Measurements from ENCODE around the gene TBC1D21. TPM values are rescaled to one million over a fixed set of nuclear protein-coding genes. Genes with fewer than 3 reads are reported as not detected.

The TBC1D21 gene
- total RNA-seq, 4 donors from 2014 or later, result not detected

DNA sequence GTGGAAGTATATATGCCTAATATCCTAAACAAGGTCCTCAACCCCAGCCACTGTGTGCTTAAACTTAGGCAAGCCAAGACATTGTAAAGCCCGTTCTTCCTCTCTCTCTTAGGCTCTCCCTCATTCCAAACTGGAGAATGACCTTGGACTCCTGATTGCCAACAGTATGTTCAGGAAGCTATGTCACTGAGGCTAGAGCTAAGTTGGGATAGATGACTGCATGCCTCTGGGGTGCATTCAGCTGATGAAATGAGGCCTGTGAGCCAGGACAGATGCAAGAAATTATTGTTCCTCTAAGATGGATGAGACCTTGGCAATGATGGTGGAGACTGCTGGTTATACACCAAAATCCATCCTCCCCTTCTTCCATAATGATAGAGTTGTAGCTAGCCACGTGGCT, 27.9 kb upstream of the TBC1D21 start:
- TF ChIP-seq, protein P1, sequence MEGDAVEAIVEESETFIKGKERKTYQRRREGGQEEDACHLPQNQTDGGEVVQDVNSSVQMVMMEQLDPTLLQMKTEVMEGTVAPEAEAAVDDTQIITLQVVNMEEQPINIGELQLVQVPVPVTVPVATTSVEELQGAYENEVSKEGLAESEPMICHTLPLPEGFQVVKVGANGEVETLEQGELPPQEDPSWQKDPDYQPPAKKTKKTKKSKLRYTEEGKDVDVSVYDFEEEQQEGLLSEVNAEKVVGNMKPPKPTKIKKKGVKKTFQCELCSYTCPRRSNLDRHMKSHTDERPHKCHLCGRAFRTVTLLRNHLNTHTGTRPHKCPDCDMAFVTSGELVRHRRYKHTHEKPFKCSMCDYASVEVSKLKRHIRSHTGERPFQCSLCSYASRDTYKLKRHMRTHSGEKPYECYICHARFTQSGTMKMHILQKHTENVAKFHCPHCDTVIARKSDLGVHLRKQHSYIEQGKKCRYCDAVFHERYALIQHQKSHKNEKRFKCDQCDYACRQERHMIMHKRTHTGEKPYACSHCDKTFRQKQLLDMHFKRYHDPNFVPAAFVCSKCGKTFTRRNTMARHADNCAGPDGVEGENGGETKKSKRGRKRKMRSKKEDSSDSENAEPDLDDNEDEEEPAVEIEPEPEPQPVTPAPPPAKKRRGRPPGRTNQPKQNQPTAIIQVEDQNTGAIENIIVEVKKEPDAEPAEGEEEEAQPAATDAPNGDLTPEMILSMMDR (IDR thresholded peaks at IDR 0.05), result no peak
- TF ChIP-seq POLR2A (IDR thresholded peaks at IDR 0.05), result no peak
- H3K4me1 ChIP-seq, result no peaks in the 10 kb centered on the region
- DNase-seq, result no peak

DNA sequence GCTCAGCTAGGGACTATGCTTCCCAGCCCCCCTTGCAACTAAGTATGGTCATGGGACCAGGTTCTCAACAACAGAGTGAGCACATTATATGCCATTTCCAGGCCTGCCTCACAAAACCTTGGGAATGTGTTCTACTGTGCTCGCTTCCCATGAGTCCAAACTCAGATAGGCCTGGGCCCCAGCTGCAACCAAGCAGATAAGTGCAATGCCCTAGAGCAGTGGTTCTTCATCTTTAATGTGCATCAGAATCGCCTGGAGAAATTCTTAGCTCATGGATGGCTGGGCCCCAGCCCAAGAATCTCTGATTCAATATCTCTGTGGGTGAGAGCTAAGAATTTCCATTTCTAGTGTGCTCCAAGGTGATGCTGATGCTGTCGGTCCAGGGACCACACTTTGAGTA, 27.5 kb upstream of the TBC1D21 start:
- Histone ChIP-seq H3K4me1 (no peaks in the 10 kb centered on the region), H3K27me3 (no peaks in the 10 kb centered on the region), H3K9me3 (no peaks in the 10 kb centered on the region), H3K27ac (no peak overlapping the region), H3K4me3 (no peak overlapping the region), H3K36me3 (no peaks in the 10 kb centered on the region)
- TF ChIP-seq, protein P1 (IDR thresholded peaks at IDR 0.05), result no peak
- DNase-seq, result peak in 1 of 3 donors; percentile 23

More for the DNA sequence above, 27.9 kb upstream of the TBC1D21 start:
- Histone ChIP-seq H3K36me3 (no peaks in the 10 kb centered on the region), H3K27ac (no peak overlapping the region), H3K4me3 (no peak overlapping the region), H3K27me3 (no peaks in the 10 kb centered on the region), H3K9me3 (no peaks in the 10 kb centered on the region)

DNA sequence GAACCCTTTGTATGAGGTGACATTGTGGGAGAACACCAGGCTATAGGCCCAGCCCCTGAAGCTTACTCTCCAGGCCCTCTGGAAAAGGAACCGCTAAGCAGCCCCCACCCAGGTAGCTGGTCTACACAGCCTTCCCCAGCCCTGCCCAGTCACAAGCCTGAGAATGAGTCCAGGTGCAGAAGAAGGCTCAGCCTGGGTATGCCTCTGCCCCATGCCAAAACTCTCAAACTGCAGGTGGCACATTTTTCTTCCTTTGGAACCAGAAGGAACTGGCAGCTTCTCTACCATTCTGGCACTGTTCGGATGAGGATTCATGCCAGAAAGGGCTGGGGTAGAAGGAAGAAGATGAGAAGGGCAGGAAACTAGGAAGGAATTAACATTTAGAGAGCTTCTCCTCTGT, 23.7 kb upstream of the TBC1D21 start:
- H3K4me3 ChIP-seq, result no peak overlapping the region
- no peak overlapping the region for H3K27ac ChIP-seq
- DNase-seq, result no peak
- H3K9me3 ChIP-seq, result no peaks in the 10 kb centered on the region
- H3K4me1 ChIP-seq, result no peaks in the 10 kb centered on the region
- H3K27me3 ChIP-seq, result no peaks in the 10 kb centered on the region
- no peaks in the 10 kb centered on the region for H3K36me3 ChIP-seq
- no peak for TF ChIP-seq POLR2A (IDR thresholded peaks at IDR 0.05)
- TF ChIP-seq, protein P1 (IDR thresholded peaks at IDR 0.05), result no peak

DNA sequence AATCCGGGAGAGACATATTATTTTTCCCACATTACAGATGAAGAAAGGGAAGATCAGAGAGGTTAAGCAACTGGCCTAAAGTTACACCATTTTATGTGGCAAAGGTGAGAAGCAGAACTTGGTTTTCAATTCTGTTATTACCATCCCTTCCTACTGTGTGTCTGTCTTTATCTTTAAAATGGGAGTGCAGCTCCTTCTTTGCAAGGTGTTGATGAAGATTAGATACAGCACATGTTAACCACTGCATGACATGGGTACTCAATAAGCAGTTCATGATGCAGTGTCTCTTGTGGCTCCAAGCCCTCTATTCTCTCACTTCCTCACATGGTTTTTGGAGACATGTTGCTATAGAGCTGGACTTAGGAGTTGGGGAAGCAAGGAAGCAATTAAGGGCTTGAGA, 23.1 kb upstream of the TBC1D21 start:
- TF ChIP-seq, protein P1 (IDR thresholded peaks at IDR 0.05), result no peak
- Histone ChIP-seq H3K36me3 (no peaks in the 10 kb centered on the region), H3K4me3 (no peak overlapping the region), H3K27ac (no peak overlapping the region), H3K4me1 (no peaks in the 10 kb centered on the region), H3K9me3 (no peaks in the 10 kb centered on the region), H3K27me3 (no peaks in the 10 kb centered on the region)
- DNase-seq, result no peak

DNA sequence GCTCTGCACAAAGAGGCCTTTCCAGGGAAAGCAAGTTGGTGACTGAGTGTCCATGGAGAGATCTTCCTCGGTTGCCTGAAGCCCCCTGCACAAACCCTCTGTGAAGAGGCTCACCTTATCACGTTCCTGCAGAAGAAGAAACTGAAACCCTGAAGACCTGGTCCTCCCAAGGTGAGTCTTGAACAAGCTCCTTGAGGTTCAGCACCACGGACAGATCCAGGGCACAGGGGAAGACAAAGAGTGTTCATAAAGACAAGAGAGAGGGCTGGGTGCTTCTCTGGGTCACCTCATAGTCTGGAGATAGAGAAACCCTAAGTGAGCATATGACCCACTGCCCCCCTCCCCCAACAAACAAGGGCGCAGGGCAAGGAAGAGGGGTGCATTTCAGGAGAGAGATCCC, 21.7 kb upstream of the TBC1D21 start:
- TF ChIP-seq, protein P1 (IDR thresholded peaks at IDR 0.05), result no peak
- no peak for TF ChIP-seq POLR2A (IDR thresholded peaks at IDR 0.05)
- peak in 1 of 3 donors; percentile 49 for DNase-seq
- Histone ChIP-seq H3K27me3 (no peaks in the 10 kb centered on the region), H3K9me3 (no peaks in the 10 kb centered on the region), H3K36me3 (no peaks in the 10 kb centered on the region), H3K4me1 (no peaks in the 10 kb centered on the region), H3K4me3 (no peak overlapping the region), H3K27ac (no peak overlapping the region)

DNA sequence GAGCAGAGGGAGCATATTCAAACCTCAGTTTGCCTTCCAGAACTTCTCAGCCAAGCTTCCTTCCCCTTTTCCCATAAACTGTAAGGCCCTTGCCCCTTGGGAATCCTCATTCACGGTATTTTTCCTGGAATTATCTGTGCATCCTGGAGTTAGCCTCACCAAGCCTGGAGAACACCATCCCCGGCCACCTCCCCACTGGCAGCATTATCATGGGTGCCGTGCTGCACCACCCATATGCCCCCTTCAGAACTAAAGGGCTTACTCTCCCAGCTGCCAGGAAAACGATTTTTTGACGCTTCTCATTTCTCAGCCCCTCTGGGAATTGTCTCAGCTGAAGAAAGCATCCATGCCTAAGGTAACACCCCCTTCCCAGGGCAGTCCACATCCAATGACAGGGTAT, 20.9 kb upstream of the TBC1D21 start:
- peak in 1 of 3 donors; percentile 6 for DNase-seq
- Histone ChIP-seq H3K27ac (no peak overlapping the region), H3K4me1 (no peaks in the 10 kb centered on the region), H3K9me3 (no peaks in the 10 kb centered on the region), H3K4me3 (no peak overlapping the region), H3K36me3 (no peaks in the 10 kb centered on the region), H3K27me3 (no peaks in the 10 kb centered on the region)
- TF ChIP-seq, protein P1 (IDR thresholded peaks at IDR 0.05), result no peak
- TF ChIP-seq POLR2A (IDR thresholded peaks at IDR 0.05), result no peak
